ENCODE measurements around the gene CD44.

Gene CD44

GRCh38 chr11:35167426-35167954, 28.5 kb downstream of the CD44 start:
- H3K9me3 ChIP-seq (ENCODE audit: insufficient read depth, low read length): no peaks in the 10 kb centered on the region
- no peak overlapping the region for H3K27ac ChIP-seq (ENCODE audit: low read depth, low read length)
- H3K4me3 ChIP-seq (ENCODE audit: insufficient read depth, low read length, poor library complexity, severe bottlenecking): no peak overlapping the region
- H3K9ac ChIP-seq (ENCODE audit: low read length): no peak overlapping the region
- TF ChIP-seq CTCF (IDR thresholded peaks at IDR 0.05; ENCODE audit: insufficient read depth, low read length, poor library complexity, severe bottlenecking): no peak
- TF ChIP-seq EZH2phosphoT487 (conservative IDR thresholded peaks at IDR 0.05; ENCODE audit: low read length): no peak
- H3K79me2 ChIP-seq (ENCODE audit: insufficient read depth, low read length): no peaks in the 10 kb centered on the region
- no peaks in the 10 kb centered on the region for H3K36me3 ChIP-seq (ENCODE audit: low read length)
- H3K4me2 ChIP-seq (ENCODE audit: low read depth, low read length, poor library complexity, severe bottlenecking): no peak overlapping the region
- no peaks in the 10 kb centered on the region for H4K20me1 ChIP-seq (ENCODE audit: low read depth, low read length)
- no peaks in the 10 kb centered on the region for H3K27me3 ChIP-seq (ENCODE audit: low read length)
- H2AFZ ChIP-seq (ENCODE audit: low read depth, low read length, severe bottlenecking): no peak overlapping the region
- no peaks in the 10 kb centered on the region for H3K9me2 ChIP-seq (replicated peaks; ENCODE audit: insufficient read depth, low read length)
- no peaks in the 10 kb centered on the region for H3F3A ChIP-seq (ENCODE audit: insufficient read depth)

GRCh38 chr11:35168671-35169070, 29.7 kb downstream of the CD44 start:
- Histone ChIP-seq H3K4me2 (ENCODE audit: low read depth, low read length, poor library complexity, severe bottlenecking) (no peak overlapping the region), H4K20me1 (ENCODE audit: low read depth, low read length) (no peaks in the 10 kb centered on the region), H3K27me3 (ENCODE audit: low read length) (no peaks in the 10 kb centered on the region), H3K79me2 (ENCODE audit: insufficient read depth, low read length) (no peaks in the 10 kb centered on the region), H3K9me2 (replicated peaks; ENCODE audit: insufficient read depth, low read length) (no peaks in the 10 kb centered on the region), H3K4me3 (ENCODE audit: insufficient read depth, low read length, poor library complexity, severe bottlenecking) (no peak overlapping the region), H3K9ac (ENCODE audit: low read length) (no peak overlapping the region), H2AFZ (ENCODE audit: low read depth, low read length, severe bottlenecking) (no peak overlapping the region), H3K9me3 (ENCODE audit: insufficient read depth, low read length) (no peaks in the 10 kb centered on the region), H3F3A (ENCODE audit: insufficient read depth) (no peaks in the 10 kb centered on the region), H3K36me3 (ENCODE audit: low read length) (no peaks in the 10 kb centered on the region), H3K27ac (ENCODE audit: low read depth, low read length) (no peak overlapping the region)
- TF ChIP-seq EZH2phosphoT487 (conservative IDR thresholded peaks at IDR 0.05; ENCODE audit: low read length) (no peak), CTCF (IDR thresholded peaks at IDR 0.05; ENCODE audit: insufficient read depth, low read length, poor library complexity, severe bottlenecking) (no peak)

GRCh38 chr11:35169112-35169511, 30.1 kb downstream of the CD44 start:
- H3K27ac ChIP-seq (ENCODE audit: low read depth, low read length): no peak overlapping the region
- TF ChIP-seq EZH2phosphoT487 (conservative IDR thresholded peaks at IDR 0.05; ENCODE audit: low read length) (no peak), CTCF (IDR thresholded peaks at IDR 0.05; ENCODE audit: insufficient read depth, low read length, poor library complexity, severe bottlenecking) (no peak)
- no peaks in the 10 kb centered on the region for H3K36me3 ChIP-seq (ENCODE audit: low read length)
- H3K4me3 ChIP-seq (ENCODE audit: insufficient read depth, low read length, poor library complexity, severe bottlenecking): no peak overlapping the region
- no peaks in the 10 kb centered on the region for H3K9me2 ChIP-seq (replicated peaks; ENCODE audit: insufficient read depth, low read length)
- H3K9me3 ChIP-seq (ENCODE audit: insufficient read depth, low read length): no peaks in the 10 kb centered on the region
- no peak overlapping the region for H2AFZ ChIP-seq (ENCODE audit: low read depth, low read length, severe bottlenecking)
- no peaks in the 10 kb centered on the region for H4K20me1 ChIP-seq (ENCODE audit: low read depth, low read length)
- no peak overlapping the region for H3K9ac ChIP-seq (ENCODE audit: low read length)
- no peak overlapping the region for H3K4me2 ChIP-seq (ENCODE audit: low read depth, low read length, poor library complexity, severe bottlenecking)
- no peaks in the 10 kb centered on the region for H3F3A ChIP-seq (ENCODE audit: insufficient read depth)
- no peaks in the 10 kb centered on the region for H3K27me3 ChIP-seq (ENCODE audit: low read length)
- no peaks in the 10 kb centered on the region for H3K79me2 ChIP-seq (ENCODE audit: insufficient read depth, low read length)

Measured in SU-DHL-6 (cell line).